HG03342 (cell line): ENCODE measurements around the gene GAST.
"Not testable (repeated sequence)": the region's sequence is repeated elsewhere in the genome, so short reads cannot be mapped to it uniquely, and the experiment has no call there.

Experiments used
- ATAC-seq: cut with Tn5 transposase; IDR thresholded peaks from one replicate; pipeline ENCODE4 v1.9.1; 2021; ENCODE audit warnings: mild to moderate bottlenecking, moderate library complexity; ENCODE audit not compliant: unreplicated experiment

Gene GAST

GRCh38 chr17:41711669-41712400, at the start of gene GAST:
TSS of gene GAST (plus strand) at chr17:41712331. CDS start at chr17:41715437, 3,106 bp downstream.
- no peak for ATAC-seq

- no peak for ATAC-seq
These were observed 48.5 kb upstream of the GAST start for GRCh38 chr17:41663451-41664171.

- ATAC-seq, result no peak
These were observed 48.0 kb upstream of the GAST start for GRCh38 chr17:41664172-41664457.

GRCh38 chr17:41664587-41665565, 47.3 kb upstream of the GAST start:
- no peak for ATAC-seq

- ATAC-seq, result peak; percentile 50
These were observed 46.4 kb upstream of the GAST start for GRCh38 chr17:41665566-41666236.

GRCh38 chr17:41666237-41666641, 45.9 kb upstream of the GAST start:
- peak; percentile 36 for ATAC-seq

GRCh38 chr17:41666708-41667279, 45.3 kb upstream of the GAST start:
- ATAC-seq, result peak; percentile 43

GRCh38 chr17:41667280-41668041, 44.7 kb upstream of the GAST start:
- ATAC-seq, result no peak

- no peak for ATAC-seq
These were observed 40.0 kb upstream of the GAST start for GRCh38 chr17:41672153-41672552.

- ATAC-seq, result not testable (repeated sequence)
These were observed 36.7 kb upstream of the GAST start for GRCh38 chr17:41675157-41676057.

GRCh38 chr17:41676058-41676419, 36.1 kb upstream of the GAST start:
- no peak for ATAC-seq

GRCh38 chr17:41678411-41678906, 33.7 kb upstream of the GAST start:
- ATAC-seq, result peak; percentile 32

GRCh38 chr17:41678907-41679739, 33.0 kb upstream of the GAST start:
- peak; percentile 48 for ATAC-seq

- no peak for ATAC-seq
These were observed 32.2 kb upstream of the GAST start for GRCh38 chr17:41679740-41680425.

- no peak for ATAC-seq
These were observed 31.6 kb upstream of the GAST start for GRCh38 chr17:41680426-41681040.

GRCh38 chr17:41681776-41682175, 30.4 kb upstream of the GAST start:
- no peak for ATAC-seq

GRCh38 chr17:41682631-41683030, 29.5 kb upstream of the GAST start:
- no peak for ATAC-seq
